SK-N-MC (cell line): ENCODE data around the gene ERMP1.

Experiments used
- EZH2 ChIP-seq: fragments of 200-600 bp; sonication (generic); IDR thresholded peaks from one replicate; pipeline ENCODE4 v1.6.1; 2017; ENCODE audit warnings: antibody characterized with exemption
- POLR2AphosphoS5 ChIP-seq: IDR thresholded peaks from 2 replicates; pipeline ENCODE4 v1.6.1; 2012; ENCODE audit warnings: mild to moderate bottlenecking, low read depth, low read length, borderline replicate concordance

GRCh38 chr9:5846501-5846921 lies 13.6 kb upstream of the ERMP1 start:
- TF ChIP-seq EZH2, result no peak
- no peak for TF ChIP-seq POLR2AphosphoS5
